Measurements from ENCODE around the gene LYZL2.
"Not testable (repeated sequence)": the region's sequence is repeated elsewhere in the genome, so short reads cannot be mapped to it uniquely, and the experiment has no call there.

LYZL2 gene

GRCh38 chr10:30637881-30638467 is 8.4 kb upstream of the LYZL2 start:
- DNase-seq = peak; percentile 67

GRCh38 chr10:30631188-30631587 is 1.6 kb upstream of the LYZL2 start:
- no peak for DNase-seq

DNA sequence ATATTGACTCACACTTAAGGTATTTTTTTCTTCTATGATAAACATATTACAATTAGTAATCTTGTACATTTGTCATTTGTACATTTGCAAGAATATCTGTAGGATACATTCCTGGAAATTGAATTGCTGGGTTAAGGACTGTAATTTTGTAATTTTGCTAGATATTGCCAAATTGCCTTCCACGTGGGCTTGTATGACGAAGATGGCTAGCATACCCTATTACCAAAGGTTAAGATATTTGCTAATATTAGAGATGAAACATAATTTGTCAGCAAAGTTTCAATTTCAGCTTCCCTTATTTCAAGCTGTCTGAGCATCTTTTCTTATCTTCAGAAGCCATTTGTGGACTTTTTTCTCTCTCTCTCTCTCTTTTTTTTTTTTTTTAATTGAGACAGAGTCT is 1.0 kb upstream of the LYZL2 start:
- DNase-seq = no peak

DNA sequence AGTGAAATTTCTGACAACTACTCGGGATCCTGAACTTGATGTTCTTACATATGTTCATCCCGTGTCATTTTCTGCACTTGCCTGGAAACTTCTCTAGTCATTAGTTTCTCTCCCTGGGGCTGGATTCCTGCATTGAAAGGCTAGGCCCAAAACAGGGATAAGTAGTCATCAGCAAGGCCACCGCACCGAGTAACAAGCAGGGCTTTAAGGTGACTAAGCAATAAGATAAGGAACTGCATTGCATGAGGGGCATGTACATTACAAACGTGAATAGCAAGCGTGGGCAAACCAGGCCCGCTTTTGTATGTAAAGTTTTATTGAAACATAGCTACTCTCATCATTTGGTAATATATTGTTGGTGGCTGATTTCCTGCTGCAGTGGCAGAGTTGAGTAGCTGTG is 977 bp downstream of the LYZL2 start:
- not testable (repeated sequence) for DNase-seq

DNA sequence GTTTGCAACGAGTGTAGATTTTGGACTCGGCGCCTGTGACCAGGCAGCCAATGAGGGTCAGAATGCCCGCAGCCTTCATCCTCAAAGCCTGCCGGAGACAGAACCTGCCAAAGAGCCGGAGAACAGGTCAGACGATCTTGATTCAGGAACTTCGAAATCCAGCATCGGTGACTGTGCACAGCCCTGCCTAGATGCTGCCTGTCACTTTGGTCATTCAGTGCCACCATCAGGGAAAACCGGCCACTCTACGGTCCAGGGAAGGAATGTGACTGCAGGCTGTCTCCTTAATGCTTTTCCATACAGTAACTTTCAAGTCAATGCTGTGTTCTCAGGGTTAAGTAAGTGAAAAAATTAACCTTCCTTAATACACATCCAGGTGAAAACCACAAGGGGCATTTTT is 2.7 kb downstream of the LYZL2 start:
- not testable (repeated sequence) for DNase-seq

DNA sequence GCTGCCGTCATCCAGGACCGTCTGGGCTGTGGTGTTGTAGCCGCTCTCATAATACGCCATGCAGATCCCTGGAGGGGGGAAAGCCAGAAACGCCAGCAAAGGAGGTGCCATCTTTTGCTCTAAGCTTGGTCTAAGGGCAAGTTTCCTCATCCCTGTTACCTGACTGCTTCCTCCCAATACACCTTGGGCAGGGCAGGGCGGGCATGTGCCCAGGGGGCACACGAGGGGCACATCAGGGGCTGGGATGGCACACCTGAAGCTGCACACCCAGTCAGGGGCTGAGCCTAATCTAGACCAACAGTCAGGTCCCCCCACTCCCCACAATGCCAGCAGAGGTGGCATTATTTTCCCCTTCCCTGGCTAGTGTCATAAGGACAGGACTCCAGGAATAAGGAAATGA is 3.4 kb downstream of the LYZL2 start:
- DNase-seq = not testable (repeated sequence)

- DNase-seq = no peak
Measured at GRCh38 chr10:30625080-30625479, 4.5 kb downstream of the LYZL2 start.

DNA sequence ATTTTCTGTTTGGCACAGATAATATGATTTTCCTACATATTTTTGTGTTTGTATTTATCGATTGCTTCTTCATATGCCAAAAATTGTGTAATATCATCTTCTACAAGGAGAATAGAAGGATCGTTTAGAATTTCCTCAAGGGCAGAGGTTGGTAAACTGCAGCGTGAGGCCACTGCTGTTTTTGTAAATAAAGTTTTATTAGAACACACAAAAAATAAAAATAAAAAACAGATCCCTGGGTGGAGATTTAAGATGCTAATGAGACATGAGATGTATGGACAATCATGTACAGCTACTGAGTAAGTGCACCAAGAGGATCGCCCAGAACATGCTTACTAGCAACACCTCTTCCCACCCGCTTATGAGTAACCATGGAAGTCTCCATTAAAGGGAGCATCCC is 9.6 kb downstream of the LYZL2 start:
- DNase-seq = no peak

- DNase-seq = no peak
Measured at GRCh38 chr10:30617070-30617469, 12.5 kb downstream of the LYZL2 start.

GRCh38 chr10:30611041-30611440 is 18.5 kb downstream of the LYZL2 start:
- DNase-seq = not testable (repeated sequence)

DNA sequence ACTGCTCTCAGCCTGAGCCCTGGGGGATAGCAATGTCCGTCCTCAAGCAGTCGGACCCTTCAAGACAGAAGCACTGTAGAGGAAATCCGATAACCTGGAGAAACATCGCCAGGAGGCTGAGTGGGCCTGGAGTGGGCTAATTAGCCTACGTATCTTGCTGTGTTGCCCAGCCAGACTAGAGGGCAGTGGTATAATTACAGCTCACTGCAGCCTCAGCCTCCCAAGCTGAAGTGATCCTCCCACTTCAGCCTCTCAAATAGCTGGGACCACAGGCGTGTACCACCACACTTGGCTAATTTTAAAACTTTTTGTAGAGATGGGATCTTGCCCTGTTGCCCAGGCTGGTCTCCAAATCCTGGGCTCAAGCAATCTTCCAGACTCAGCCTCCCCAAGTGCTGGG is 21.7 kb downstream of the LYZL2 start:
- no peak for DNase-seq

DNA sequence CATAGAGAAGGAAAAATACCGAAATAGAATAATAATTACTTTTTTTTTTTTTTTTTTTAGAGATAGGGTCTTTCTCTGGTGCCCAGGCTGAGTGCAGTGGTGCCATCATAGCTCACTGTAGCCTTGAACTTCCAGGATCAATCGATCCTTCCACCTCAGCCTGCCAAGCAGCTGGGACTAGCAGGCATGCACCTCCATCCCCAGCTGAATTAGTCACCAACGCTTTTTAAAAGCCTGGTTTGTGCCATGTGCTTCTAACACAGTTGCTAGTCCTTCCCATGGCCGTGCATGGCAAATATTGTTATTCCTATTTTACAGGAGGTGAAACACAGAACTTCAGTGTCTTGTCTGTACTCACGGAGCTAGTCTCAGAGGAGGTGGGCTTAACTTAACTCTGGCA is 23.2 kb downstream of the LYZL2 start:
- DNase-seq = no peak

DNA sequence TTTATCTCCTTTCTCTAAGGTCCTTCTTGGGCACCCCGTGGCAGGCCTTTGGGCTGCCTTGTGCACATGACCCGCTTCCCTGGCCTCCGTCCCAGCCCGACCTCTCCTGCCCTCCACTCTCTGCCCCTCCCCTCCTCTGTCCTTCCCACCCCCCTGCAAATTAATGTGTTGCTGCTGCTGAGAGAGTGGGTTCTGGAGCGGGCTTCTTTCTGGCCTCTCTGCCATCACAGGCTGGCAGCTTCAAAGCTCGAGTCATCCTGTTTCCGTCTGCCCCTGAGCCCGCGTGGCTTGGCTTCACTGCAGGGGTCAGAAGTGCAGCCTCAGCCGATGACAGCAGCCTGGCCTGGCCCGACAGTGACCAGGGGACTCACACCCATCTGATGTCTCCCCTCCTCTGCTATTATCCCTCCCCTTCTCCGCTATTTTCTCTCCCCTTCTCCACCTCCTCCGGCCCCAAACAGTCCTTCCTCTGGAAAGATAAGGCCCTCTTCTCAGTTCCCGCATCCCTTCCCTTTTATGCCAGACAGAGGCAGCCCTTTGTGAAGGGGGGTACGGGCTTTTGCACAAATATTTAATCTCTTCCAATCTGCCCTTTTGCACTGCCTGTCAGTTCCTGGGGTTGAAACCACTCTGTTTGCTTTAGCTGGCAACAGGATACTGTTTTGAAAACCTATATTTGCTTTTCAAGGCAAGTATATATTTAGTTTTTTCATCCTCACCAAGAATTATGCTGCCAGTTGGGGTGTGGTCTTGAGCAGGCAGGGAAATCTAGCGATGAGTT is 24.0 kb downstream of the LYZL2 start:
- not testable (repeated sequence) for DNase-seq

GRCh38 chr10:30603589-30603988 is 26.0 kb downstream of the LYZL2 start:
- no peak for DNase-seq

- DNase-seq = no peak
Measured at GRCh38 chr10:30602747-30603146, 26.8 kb downstream of the LYZL2 start.

- no peak for DNase-seq
Measured at GRCh38 chr10:30600005-30600404, 29.5 kb downstream of the LYZL2 start.

DNA sequence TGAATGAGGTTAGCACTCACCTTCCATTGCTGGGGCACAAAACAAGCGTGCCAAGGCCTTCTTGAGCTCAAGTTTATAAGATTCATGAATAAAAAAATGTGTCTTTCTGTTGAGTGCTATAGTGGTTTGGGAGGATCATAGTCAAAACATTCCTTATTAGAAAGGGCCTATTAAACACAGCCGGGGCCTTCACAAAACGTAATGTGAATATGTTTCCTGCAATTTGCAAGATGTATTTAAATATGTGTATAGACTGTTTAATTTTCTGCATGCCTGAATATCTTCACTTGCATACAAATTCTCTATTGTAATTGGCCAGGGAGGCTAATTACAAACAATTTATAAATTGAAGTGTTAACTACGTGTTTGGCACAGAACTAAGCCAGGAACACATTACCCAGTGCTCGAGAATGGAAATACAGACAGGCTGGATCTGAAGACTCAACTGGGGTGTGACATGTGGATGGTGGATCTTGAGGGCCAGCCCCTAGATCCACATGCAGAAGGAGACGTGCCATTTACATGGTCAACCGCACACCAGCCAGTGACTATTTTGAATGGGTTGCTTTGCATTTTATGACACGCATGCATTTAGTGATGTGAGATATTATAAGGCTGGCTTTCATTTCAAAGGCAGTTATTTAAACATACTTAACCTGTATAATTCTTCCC is 31.3 kb downstream of the LYZL2 start:
- DNase-seq = no peak

DNA sequence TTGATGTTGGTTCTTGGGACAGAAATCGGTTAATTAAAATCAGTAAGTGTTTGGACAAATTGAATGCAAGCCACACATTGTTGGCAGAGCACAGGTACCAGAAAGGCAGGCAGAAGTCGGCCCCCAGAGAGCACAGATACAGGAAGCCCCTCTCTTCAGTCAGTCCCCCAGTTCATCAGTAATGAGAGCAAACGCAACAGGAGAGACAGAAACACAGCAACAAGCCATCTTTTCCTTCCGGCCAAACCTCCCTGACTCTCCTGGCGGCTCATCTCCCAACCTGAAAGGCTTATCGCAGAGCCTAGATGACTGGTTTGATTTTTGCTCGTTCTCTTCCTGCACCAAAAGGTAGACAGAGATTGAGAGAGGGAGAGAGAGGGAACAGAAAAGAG is 32.1 kb downstream of the LYZL2 start:
- DNase-seq = not testable (repeated sequence)

GRCh38 chr10:30596493-30597432 is 32.8 kb downstream of the LYZL2 start:
- not testable (repeated sequence) for DNase-seq

- no peak for DNase-seq
Measured at GRCh38 chr10:30596013-30596412, 33.5 kb downstream of the LYZL2 start.

GRCh38 chr10:30594077-30594476 is 35.5 kb downstream of the LYZL2 start:
- no peak for DNase-seq

DNA sequence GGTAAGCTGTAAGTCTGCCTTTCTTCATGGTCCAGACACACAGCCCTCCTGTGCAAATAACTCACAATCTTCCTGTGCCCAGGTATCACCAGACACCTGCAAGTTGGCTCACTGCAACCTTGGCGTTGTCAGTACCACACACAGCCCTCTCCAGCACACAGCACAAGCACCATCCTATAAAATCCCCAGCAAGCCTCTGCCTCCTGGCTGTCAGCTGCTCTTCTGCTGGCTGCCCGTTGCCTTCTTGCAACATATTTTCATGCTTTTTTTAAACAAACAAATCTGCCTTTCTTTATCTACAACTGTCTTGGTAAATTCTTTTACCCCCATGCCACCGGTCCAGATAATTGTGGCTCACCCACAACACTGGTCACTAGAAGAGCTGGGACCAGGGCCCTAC is 36.8 kb downstream of the LYZL2 start:
- not testable (repeated sequence) for DNase-seq

GRCh38 chr10:30591249-30591670 is 38.3 kb downstream of the LYZL2 start:
- peak; percentile 57 for DNase-seq

Data from activated CD4-positive, alpha-beta T cell treated with anti-CD3 and anti-CD28 coated beads, Interleukin-2, amount 50 U/mL, for 16 hours (primary cell).